ENCODE results near the gene CLEC4F.
"Not testable (repeated sequence)": the region's sequence is repeated elsewhere in the genome, so short reads cannot be mapped to it uniquely, and the experiment has no call there.

Gene CLEC4F

GRCh38 chr2:70807828-70808118, 12.6 kb downstream of the CLEC4F start:
- DNase-seq (ENCODE audit: low read depth): no peak
- no peak overlapping the region for H3K4me3 ChIP-seq (replicated peaks; ENCODE audit: low read depth, low read length)
- TF ChIP-seq CTCF (IDR thresholded peaks at IDR 0.05; ENCODE audit: low read length, missing control alignments): no peak

- no peak for DNase-seq (ENCODE audit: low read depth)
- H3K4me3 ChIP-seq (replicated peaks; ENCODE audit: low read depth, low read length): no peak overlapping the region
- TF ChIP-seq CTCF (IDR thresholded peaks at IDR 0.05; ENCODE audit: low read length, missing control alignments): no peak
Observed at GRCh38 chr2:70807102-70807827, 13.1 kb downstream of the CLEC4F start.

- TF ChIP-seq CTCF (IDR thresholded peaks at IDR 0.05; ENCODE audit: low read length, missing control alignments): no peak
- no peak overlapping the region for H3K4me3 ChIP-seq (replicated peaks; ENCODE audit: low read depth, low read length)
- no peak for DNase-seq (ENCODE audit: low read depth)
Observed at GRCh38 chr2:70806620-70807019, 13.8 kb downstream of the CLEC4F start.

- DNase-seq (ENCODE audit: low read depth): no peak
- no peak overlapping the region for H3K4me3 ChIP-seq (replicated peaks; ENCODE audit: low read depth, low read length)
- no peak for TF ChIP-seq CTCF (IDR thresholded peaks at IDR 0.05; ENCODE audit: low read length, missing control alignments)
Observed at GRCh38 chr2:70806013-70806412, 14.4 kb downstream of the CLEC4F start.

GRCh38 chr2:70801607-70802263, 18.7 kb downstream of the CLEC4F start:
- TF ChIP-seq CTCF (IDR thresholded peaks at IDR 0.05; ENCODE audit: low read length, missing control alignments): no peak

GRCh38 chr2:70799706-70800105, 20.7 kb downstream of the CLEC4F start:
- no peak overlapping the region for H3K4me3 ChIP-seq (replicated peaks; ENCODE audit: low read depth, low read length)
- TF ChIP-seq CTCF (IDR thresholded peaks at IDR 0.05; ENCODE audit: low read length, missing control alignments): no peak
- no peak for DNase-seq (ENCODE audit: low read depth)

More at GRCh38 chr2:70801607-70802263, 18.7 kb downstream of the CLEC4F start:
- DNase-seq (ENCODE audit: low read depth): no peak
- no peak overlapping the region for H3K4me3 ChIP-seq (replicated peaks; ENCODE audit: low read depth, low read length)

GRCh38 chr2:70797996-70798395, 22.4 kb downstream of the CLEC4F start:
- H3K4me3 ChIP-seq (replicated peaks; ENCODE audit: low read depth, low read length); DNase-seq (ENCODE audit: low read depth): not testable (repeated sequence)

All from fibroblast of pulmonary artery (primary cell).